ENCODE results near the gene C11orf52. TPM values are rescaled to one million over a fixed set of nuclear protein-coding genes. Genes with fewer than 3 reads are reported as not detected.

C11orf52 gene
- total and polyA plus RNA-seq, 2 of the 13 experiments (the other 11 are each of a cell fraction or from before 2014, with no cell fraction given) = 7.4 to 11.0 TPM

DNA sequence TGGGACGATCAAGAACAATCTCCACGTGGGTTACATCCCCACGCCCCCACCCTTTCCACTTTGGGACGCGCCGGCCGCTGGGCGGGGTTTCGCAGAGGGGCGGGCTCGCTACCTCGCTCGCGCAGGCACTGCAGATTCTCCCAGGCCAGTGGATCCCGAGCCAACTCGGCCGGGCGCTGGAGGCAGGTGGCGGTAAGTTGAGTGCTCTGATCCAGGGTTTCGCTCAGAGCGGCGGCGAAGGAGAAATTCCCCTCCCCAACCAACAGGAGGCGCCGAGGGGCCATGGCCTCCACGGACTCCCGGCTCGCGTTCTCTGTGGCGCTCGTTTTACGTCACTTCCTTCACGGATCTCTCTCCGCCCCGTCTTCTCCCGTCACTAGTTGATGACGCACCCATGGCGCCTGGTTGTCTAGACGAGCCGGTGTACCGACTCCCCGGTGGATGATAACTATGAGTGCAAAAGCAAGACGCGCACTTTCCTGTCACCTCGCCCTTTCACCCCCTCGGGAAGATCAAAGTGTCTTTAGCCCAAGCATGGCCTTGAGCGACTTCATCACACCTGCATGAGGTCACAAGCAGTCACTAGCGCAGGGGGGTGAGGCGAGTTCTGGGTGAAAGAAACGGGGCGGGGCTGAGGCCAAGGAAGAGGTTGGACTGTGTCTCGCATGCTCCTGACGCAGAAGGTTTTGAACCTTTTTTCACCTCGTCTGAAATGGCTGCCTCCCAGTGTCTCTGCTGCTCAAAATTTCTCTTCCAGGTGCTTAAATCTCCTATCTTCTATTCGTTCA is 39.7 kb upstream of the C11orf52 start, which contains the start of the genes CFAP68 and FDXACB1 (continued):
- TF ChIP-seq, protein P1, sequence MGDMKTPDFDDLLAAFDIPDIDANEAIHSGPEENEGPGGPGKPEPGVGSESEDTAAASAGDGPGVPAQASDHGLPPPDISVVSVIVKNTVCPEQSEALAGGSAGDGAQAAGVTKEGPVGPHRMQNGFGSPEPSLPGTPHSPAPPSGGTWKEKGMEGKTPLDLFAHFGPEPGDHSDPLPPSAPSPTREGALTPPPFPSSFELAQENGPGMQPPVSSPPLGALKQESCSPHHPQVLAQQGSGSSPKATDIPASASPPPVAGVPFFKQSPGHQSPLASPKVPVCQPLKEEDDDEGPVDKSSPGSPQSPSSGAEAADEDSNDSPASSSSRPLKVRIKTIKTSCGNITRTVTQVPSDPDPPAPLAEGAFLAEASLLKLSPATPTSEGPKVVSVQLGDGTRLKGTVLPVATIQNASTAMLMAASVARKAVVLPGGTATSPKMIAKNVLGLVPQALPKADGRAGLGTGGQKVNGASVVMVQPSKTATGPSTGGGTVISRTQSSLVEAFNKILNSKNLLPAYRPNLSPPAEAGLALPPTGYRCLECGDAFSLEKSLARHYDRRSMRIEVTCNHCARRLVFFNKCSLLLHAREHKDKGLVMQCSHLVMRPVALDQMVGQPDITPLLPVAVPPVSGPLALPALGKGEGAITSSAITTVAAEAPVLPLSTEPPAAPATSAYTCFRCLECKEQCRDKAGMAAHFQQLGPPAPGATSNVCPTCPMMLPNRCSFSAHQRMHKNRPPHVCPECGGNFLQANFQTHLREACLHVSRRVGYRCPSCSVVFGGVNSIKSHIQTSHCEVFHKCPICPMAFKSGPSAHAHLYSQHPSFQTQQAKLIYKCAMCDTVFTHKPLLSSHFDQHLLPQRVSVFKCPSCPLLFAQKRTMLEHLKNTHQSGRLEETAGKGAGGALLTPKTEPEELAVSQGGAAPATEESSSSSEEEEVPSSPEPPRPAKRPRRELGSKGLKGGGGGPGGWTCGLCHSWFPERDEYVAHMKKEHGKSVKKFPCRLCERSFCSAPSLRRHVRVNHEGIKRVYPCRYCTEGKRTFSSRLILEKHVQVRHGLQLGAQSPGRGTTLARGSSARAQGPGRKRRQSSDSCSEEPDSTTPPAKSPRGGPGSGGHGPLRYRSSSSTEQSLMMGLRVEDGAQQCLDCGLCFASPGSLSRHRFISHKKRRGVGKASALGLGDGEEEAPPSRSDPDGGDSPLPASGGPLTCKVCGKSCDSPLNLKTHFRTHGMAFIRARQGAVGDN (CRISPR knock-in tag; IDR thresholded peaks at IDR 0.05) = peak; percentile 92
- TF ChIP-seq ZNF749 (CRISPR knock-in tag; IDR thresholded peaks at IDR 0.05; ENCODE audit: borderline replicate concordance) (peak; percentile 74; the same call in 1 of the 2 replicates), ZNF562 (CRISPR knock-in tag; IDR thresholded peaks at IDR 0.05; ENCODE audit: borderline replicate concordance) (no peak), ZNF496 (CRISPR knock-in tag; IDR thresholded peaks at IDR 0.05; ENCODE audit: insufficient replicate concordance) (no peak), CEBPG (CRISPR knock-in tag; IDR thresholded peaks at IDR 0.05) (no peak; the same call in 1 of the 2 replicates), ZNF331 (CRISPR knock-in tag; IDR thresholded peaks at IDR 0.05) (peak; percentile 42; the same call in 1 of the 2 replicates), ZNF766 (CRISPR knock-in tag; IDR thresholded peaks at IDR 0.05; ENCODE audit: borderline replicate concordance) (0 out of 2 replicates have a peak, but pooled peaks have one; percentile 63), MEIS2 (CRISPR knock-in tag; IDR thresholded peaks at IDR 0.05) (no peak; the same call in 1 of the 2 replicates), ZFY (CRISPR knock-in tag; IDR thresholded peaks at IDR 0.05) (peak; percentile 74), ZNF598 (CRISPR knock-in tag; IDR thresholded peaks at IDR 0.05; ENCODE audit: borderline replicate concordance) (peak; percentile 64; the same call in 1 of the 2 replicates), ZNF101 (CRISPR knock-in tag; IDR thresholded peaks at IDR 0.05; ENCODE audit: borderline replicate concordance, low read depth) (no peak; the same call in 1 of the 2 replicates), MEF2D (CRISPR knock-in tag; IDR thresholded peaks at IDR 0.05) (peak; percentile 85)
- TF ChIP-seq, protein P2, sequence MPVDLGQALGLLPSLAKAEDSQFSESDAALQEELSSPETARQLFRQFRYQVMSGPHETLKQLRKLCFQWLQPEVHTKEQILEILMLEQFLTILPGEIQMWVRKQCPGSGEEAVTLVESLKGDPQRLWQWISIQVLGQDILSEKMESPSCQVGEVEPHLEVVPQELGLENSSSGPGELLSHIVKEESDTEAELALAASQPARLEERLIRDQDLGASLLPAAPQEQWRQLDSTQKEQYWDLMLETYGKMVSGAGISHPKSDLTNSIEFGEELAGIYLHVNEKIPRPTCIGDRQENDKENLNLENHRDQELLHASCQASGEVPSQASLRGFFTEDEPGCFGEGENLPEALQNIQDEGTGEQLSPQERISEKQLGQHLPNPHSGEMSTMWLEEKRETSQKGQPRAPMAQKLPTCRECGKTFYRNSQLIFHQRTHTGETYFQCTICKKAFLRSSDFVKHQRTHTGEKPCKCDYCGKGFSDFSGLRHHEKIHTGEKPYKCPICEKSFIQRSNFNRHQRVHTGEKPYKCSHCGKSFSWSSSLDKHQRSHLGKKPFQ (CRISPR knock-in tag; IDR thresholded peaks at IDR 0.05; ENCODE audit: insufficient replicate concordance) = no peak
- TF ChIP-seq, protein P3, sequence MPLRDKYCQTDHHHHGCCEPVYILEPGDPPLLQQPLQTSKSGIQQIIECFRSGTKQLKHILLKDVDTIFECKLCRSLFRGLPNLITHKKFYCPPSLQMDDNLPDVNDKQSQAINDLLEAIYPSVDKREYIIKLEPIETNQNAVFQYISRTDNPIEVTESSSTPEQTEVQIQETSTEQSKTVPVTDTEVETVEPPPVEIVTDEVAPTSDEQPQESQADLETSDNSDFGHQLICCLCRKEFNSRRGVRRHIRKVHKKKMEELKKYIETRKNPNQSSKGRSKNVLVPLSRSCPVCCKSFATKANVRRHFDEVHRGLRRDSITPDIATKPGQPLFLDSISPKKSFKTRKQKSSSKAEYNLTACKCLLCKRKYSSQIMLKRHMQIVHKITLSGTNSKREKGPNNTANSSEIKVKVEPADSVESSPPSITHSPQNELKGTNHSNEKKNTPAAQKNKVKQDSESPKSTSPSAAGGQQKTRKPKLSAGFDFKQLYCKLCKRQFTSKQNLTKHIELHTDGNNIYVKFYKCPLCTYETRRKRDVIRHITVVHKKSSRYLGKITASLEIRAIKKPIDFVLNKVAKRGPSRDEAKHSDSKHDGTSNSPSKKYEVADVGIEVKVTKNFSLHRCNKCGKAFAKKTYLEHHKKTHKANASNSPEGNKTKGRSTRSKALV (CRISPR knock-in tag; IDR thresholded peaks at IDR 0.05) = peak; percentile 62; the same call in 1 of the 2 replicates
- TF ChIP-seq, protein P4, sequence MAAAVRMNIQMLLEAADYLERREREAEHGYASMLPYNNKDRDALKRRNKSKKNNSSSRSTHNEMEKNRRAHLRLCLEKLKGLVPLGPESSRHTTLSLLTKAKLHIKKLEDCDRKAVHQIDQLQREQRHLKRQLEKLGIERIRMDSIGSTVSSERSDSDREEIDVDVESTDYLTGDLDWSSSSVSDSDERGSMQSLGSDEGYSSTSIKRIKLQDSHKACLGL (CRISPR knock-in tag; IDR thresholded peaks at IDR 0.05) = peak; percentile 67
- TF ChIP-seq, protein P5, sequence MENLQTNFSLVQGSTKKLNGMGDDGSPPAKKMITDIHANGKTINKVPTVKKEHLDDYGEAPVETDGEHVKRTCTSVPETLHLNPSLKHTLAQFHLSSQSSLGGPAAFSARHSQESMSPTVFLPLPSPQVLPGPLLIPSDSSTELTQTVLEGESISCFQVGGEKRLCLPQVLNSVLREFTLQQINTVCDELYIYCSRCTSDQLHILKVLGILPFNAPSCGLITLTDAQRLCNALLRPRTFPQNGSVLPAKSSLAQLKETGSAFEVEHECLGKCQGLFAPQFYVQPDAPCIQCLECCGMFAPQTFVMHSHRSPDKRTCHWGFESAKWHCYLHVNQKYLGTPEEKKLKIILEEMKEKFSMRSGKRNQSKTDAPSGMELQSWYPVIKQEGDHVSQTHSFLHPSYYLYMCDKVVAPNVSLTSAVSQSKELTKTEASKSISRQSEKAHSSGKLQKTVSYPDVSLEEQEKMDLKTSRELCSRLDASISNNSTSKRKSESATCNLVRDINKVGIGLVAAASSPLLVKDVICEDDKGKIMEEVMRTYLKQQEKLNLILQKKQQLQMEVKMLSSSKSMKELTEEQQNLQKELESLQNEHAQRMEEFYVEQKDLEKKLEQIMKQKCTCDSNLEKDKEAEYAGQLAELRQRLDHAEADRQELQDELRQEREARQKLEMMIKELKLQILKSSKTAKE (CRISPR knock-in tag; IDR thresholded peaks at IDR 0.05; ENCODE audit: borderline replicate concordance) = peak; percentile 93
- TF ChIP-seq, protein P6, sequence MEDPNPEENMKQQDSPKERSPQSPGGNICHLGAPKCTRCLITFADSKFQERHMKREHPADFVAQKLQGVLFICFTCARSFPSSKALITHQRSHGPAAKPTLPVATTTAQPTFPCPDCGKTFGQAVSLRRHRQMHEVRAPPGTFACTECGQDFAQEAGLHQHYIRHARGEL (CRISPR knock-in tag; IDR thresholded peaks at IDR 0.05) = no peak
